Activated naive CD4-positive, alpha-beta T cell treated with anti-CD3 and anti-CD28 coated beads, Interleukin-2, amount 50 U/mL, for 72 hours (primary cell): Measurements from ENCODE around the gene BAK1. TPM values are rescaled to one million over a fixed set of nuclear protein-coding genes. Genes with fewer than 3 reads are reported as not detected.
A peak's percentile ranks its signal among the peaks of the same experiment; 100 is the strongest.
"Not testable (repeated sequence)": the region's sequence is repeated elsewhere in the genome, so short reads cannot be mapped to it uniquely, and the experiment has no call there.

Experiments used
- ATAC-seq, 2 donors: fragments of 150-1000 bp; cut with Tn5 transposase; 2 replicates each; pipeline ENCODE4 v1.10.0; 2021; ENCODE audit warnings: mild to moderate bottlenecking in 2 of 2, moderate library complexity in 2 of 2
- DNase-seq, 2 donors: peaks; one replicate each; pipeline ENCODE4 v3.0.0; 2021 to 2022; ENCODE audit warnings: low spot score in 2 of 2
- H3K27ac Mint-ChIP-seq, 2 donors: one replicate each; pipeline ENCODE4 v1.8.0; 2022; ENCODE audit warnings: mild to moderate bottlenecking in 2 of 2, mixed read lengths in 2 of 2
- H3K36me3 Mint-ChIP-seq, 2 donors: one replicate each; pipeline ENCODE4 v1.8.0; 2022; ENCODE audit warnings: mixed read lengths in 2 of 2
- H3K9me3 Mint-ChIP-seq, 2 donors: one replicate each; pipeline ENCODE4 v1.8.0; 2022; ENCODE audit warnings: mixed read lengths in 2 of 2
- total RNA-seq, 2 donors: library from RNA; stranded (reverse); gene quantifications; one replicate each; pipeline ENCODE4 v1.2.3, GENCODE V29; 2022

BAK1 gene
- total RNA-seq, 2 donors from 2014 or later: 43.8 to 57.0 TPM

- Mint-ChIP-seq H3K36me3 (no peaks in the 10 kb centered on the region), H3K9me3 (no peaks in the 10 kb centered on the region), H3K27ac (peak overlapping the region in 1 of 2 donors; percentile 8)
- DNase-seq (no peak), ATAC-seq (peak in 1 of 2 donors; percentile 34)
Measured at GRCh38 chr6:33549196-33549595, 30.9 kb downstream of the BAK1 start.

DNA sequence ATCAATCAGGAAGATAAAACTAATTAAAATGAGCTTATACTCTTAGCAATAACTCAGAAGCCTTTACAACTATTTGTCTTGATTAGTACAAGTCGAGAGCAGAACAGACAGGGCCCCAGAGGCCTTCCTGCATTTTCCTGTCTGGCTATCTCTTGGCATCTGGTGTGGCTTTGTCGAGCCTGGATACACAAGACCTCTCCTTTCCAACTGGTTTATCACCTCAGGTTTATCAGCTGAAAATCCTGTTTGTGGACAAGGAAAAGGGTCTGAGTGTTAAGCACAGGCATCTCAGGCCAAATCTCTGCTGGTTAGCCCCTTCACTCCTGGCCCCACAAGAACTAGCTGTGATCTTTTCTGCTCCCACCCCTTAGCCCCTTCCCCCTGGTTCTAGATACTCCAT is 32.6 kb downstream of the BAK1 start:
- H3K9me3 Mint-ChIP-seq: no peaks in the 10 kb centered on the region
- ATAC-seq (no peak), DNase-seq (no peak)
- peak overlapping the region in 1 of 2 donors; percentile 67 for H3K27ac Mint-ChIP-seq
- no peaks in the 10 kb centered on the region for H3K36me3 Mint-ChIP-seq

GRCh38 chr6:33546766-33547165 is 33.3 kb downstream of the BAK1 start:
- ATAC-seq: no peak
- DNase-seq: no peak
- Mint-ChIP-seq H3K9me3 (no peaks in the 10 kb centered on the region), H3K36me3 (no peaks in the 10 kb centered on the region), H3K27ac (no peak overlapping the region)

DNA sequence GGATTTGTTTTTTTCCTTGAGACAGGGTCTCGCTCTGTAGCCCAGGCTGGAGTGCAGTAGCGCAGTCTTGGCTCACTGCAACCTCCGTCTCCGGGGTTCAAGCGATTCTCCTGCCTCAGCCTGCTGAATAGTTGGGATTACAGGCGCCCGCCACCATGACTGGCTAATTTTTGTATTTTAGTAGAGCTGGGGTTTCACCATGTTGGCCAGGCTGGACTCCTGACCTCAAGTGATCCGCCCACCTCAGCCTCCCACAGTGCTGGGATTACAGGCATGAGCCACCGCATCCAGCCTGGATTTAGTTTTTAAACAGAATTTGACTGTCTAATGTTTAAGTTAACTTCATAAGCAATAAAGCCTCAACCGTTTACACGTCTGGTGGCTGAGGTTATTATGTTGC is 34.8 kb downstream of the BAK1 start:
- H3K9me3 Mint-ChIP-seq, H3K27ac Mint-ChIP-seq, H3K36me3 Mint-ChIP-seq, DNase-seq, ATAC-seq: not testable (repeated sequence)

GRCh38 chr6:33543116-33543515 is 37.0 kb downstream of the BAK1 start:
- H3K9me3 Mint-ChIP-seq: no peaks in the 10 kb centered on the region
- ATAC-seq (no peak), DNase-seq (no peak)
- no peaks in the 10 kb centered on the region for H3K36me3 Mint-ChIP-seq
- H3K27ac Mint-ChIP-seq: peak overlapping the region in 1 of 2 donors; percentile 84

DNA sequence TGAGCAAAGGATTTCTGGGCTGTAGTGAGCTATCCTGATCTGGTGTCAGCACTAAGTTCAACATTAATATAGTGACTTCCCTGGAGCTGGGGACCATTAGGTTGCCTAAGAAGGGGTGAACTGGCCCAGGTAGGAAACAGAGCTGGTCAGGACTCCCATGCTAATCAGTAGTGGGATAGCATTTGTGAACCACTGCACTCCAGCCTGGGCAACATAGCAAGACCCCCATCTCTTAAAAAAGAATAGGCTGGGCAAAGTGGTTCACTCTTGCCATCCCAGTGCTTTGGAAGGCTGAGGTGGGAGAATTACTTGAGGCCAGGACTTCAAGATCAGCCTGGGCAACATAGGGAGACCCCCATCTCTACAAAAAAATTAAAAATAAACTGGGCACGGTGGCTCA is 39.3 kb downstream of the BAK1 start:
- Mint-ChIP-seq H3K27ac (no peak overlapping the region), H3K36me3 (no peaks in the 10 kb centered on the region), H3K9me3 (no peaks in the 10 kb centered on the region)
- DNase-seq (no peak), ATAC-seq (no peak)

GRCh38 chr6:33534702-33535101 is 45.4 kb downstream of the BAK1 start:
- no peak for DNase-seq
- no peak for ATAC-seq
- H3K27ac Mint-ChIP-seq: peak overlapping the region in 1 of 2 donors; percentile 41
- H3K36me3 Mint-ChIP-seq: peaks cover 0 to 5% of the 10 kb centered on the region in 2 donors
- H3K9me3 Mint-ChIP-seq: peaks cover 0 to 4% of the 10 kb centered on the region in 2 donors

- DNase-seq (peak; percentile 59 to 73), ATAC-seq (peak; percentile 88 to 90)
- H3K27ac Mint-ChIP-seq: peak overlapping the region; percentile 29 to 51
- H3K9me3 Mint-ChIP-seq, H3K36me3 Mint-ChIP-seq: not testable (repeated sequence)
Measured at GRCh38 chr6:33533163-33533869, 46.8 kb downstream of the BAK1 start.

DNA sequence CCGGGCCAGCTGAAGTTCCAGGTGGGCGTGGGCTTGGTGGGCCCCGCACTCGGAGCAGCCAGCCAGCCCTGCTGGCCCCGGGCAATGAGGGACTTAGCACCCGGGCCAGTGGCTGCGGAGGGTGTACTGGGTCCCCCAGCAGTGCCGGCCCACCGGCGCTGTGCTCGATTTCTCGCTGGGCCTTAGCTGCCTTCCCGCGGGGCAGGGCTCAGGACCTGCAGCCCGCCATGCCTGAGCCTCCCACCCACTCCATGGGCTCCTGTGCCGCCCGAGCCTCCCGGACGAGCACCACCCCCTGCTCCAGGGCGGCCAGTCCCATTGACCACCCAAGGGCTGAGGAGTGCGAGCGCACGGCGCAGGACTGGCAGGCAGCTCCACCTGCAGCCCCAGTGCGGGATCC is 47.6 kb downstream of the BAK1 start:
- ATAC-seq, H3K9me3 Mint-ChIP-seq, DNase-seq, H3K27ac Mint-ChIP-seq, H3K36me3 Mint-ChIP-seq: not testable (repeated sequence)

GRCh38 chr6:33530617-33531016 is 49.5 kb downstream of the BAK1 start:
- not testable (repeated sequence) for ATAC-seq, H3K9me3 Mint-ChIP-seq, H3K36me3 Mint-ChIP-seq, H3K27ac Mint-ChIP-seq, DNase-seq

Other genes with a start within 250 kb of the BAK1 start
- 100 to 1,000 TPM; 103 to 170 TPM for gene KIFC1, start 188.5 kb downstream of the BAK1 start, total RNA-seq
- 100 to 1,000 TPM in 1 of 2 donors, 10 to 100 TPM in 1; 27.5 to 156 TPM for gene PHF1, start 169.3 kb downstream of the BAK1 start, total RNA-seq
- 100 to 1,000 TPM; 186 to 334 TPM for gene CUTA, start 162.2 kb downstream of the BAK1 start, total RNA-seq
- 10 to 100 TPM; 70.5 to 71.7 TPM for gene SYNGAP1, start 160.2 kb downstream of the BAK1 start, total RNA-seq
- gene ZBTB9, start 125.7 kb downstream of the BAK1 start, total RNA-seq: 10 to 100 TPM in 1 of 2 donors, 1 to 10 TPM in 1; 9.4 to 12.5 TPM
- gene ITPR3, start 41.0 kb upstream of the BAK1 start, total RNA-seq: 10 to 100 TPM; 39.2 to 50.8 TPM
- gene UQCC2, start 131.4 kb upstream of the BAK1 start, total RNA-seq: 100 to 1,000 TPM; 114 to 145 TPM
- not detected for gene IP6K3, start 166.6 kb upstream of the BAK1 start, total RNA-seq
- gene LEMD2, start 208.9 kb upstream of the BAK1 start, total RNA-seq: 10 to 100 TPM; 54.4 to 80.5 TPM
- gene MLN, start 223.7 kb upstream of the BAK1 start, total RNA-seq: not detected